GM19193 (cell line): Measurements from ENCODE around the gene GBGT1.
A peak's percentile ranks its signal among the peaks of the same experiment; 100 is the strongest.

Experiments
- POLR2A ChIP-seq: IDR thresholded peaks from 4 replicates; pipeline ENCODE4 v1.6.1; 2011; ENCODE audit not compliant: insufficient read depth, insufficient read length; ENCODE audit errors: extremely low read depth

GBGT1 gene

GRCh38 chr9:133139246-133140173 lies 24.2 kb downstream of the GBGT1 start:
- TF ChIP-seq POLR2A = no peak

GRCh38 chr9:133137451-133138231 lies 26.1 kb downstream of the GBGT1 start:
- TF ChIP-seq POLR2A = no peak

DNA sequence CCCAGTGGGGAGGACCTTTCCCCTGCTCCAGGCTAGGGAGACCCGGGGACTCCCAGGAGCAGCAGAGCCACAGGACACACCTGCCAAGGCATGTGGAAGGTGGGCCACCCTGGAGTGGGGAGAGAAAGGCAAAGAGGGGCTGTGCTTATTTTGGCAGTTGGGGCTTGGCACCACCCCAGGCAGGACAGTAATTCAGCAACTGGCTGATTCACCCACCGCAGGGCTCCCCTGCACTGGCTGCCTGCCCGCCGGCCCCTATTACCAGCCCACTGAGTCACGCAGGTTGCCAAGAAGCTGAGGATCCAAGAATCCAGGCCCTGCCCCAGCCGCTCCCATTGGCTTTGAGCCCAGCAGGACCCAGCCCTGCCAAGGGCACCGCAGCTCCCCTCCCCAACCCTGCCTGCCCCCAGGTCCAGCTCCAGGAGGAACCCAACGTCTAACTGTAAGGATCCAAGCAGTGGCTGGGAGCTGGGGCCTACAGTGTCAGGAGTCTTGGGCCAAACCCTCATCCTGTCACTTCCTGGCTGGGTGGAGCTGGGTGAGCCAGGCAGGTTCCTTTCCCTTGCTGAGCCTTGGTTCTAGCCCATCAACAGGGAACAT lies 28.5 kb downstream of the GBGT1 start:
- no peak for TF ChIP-seq POLR2A

GRCh38 chr9:133134388-133135145 lies 29.1 kb downstream of the GBGT1 start:
- no peak for TF ChIP-seq POLR2A

GRCh38 chr9:133133681-133134387 lies 29.9 kb downstream of the GBGT1 start:
- no peak for TF ChIP-seq POLR2A

- no peak for TF ChIP-seq POLR2A
These were observed 31.5 kb downstream of the GBGT1 start for GRCh38 chr9:133132174-133132573.

- no peak for TF ChIP-seq POLR2A
These were observed 32.2 kb downstream of the GBGT1 start for GRCh38 chr9:133131506-133131905.

- peak; percentile 51 for TF ChIP-seq POLR2A
These were observed 32.9 kb downstream of the GBGT1 start for GRCh38 chr9:133130685-133131244.

DNA sequence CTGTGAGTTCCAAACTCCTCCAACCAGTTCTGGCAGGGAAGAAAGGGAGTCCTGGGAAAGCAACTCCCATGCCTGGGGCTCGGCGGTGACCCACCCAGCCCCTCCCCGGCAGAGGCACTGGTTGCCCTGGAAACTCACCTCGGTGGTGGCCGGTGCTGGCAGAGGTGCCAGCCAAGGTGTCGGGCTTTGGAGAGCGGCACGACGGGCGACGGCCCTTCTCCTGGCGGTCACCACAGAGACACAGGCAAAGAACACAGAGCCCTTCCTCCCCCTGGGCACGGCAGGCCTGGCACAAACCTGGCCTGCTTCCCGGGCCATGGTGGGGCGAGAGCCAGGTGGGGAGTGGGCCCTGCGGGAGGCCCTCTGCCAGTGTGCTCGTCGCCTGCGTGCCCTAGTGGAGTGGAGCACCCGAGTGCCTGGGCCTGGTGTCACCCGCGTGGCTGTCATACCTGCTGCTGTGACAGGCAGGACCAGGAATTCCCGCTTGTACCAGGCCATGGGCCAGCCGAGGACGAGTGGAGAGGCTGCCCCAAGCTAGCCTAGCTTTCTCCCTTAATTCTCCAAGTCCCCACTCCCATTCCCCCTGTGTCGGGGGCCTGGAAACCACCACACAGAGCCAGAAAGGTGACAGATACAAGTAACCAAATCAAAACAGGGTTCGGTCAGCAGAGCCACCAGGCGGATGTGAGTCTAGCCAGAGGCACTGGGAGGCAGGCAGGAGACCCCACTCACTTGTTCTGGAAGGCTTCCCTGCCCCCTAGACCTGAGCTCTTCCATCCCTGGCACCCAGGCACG lies 34.5 kb downstream of the GBGT1 start:
- no peak for TF ChIP-seq POLR2A

DNA sequence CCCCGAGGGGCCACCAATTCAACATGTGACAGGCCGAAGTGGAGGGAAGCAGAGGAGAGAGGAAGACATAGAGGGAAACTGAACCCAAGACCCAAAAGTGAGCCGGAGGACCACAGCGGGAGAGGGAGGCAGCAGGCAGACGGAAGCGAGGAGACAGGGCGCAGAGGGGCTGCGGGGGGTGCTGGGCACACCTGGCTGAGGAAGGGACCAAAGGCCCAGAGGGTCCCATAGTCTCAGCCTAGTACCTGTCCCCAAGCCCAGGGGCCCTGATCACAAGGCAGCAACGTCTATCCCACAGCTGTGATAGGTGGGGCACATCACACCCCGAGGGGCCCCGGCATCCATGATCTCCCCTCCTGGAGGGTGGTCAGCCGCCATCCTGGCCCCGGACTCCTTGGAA lies 35.6 kb downstream of the GBGT1 start:
- TF ChIP-seq POLR2A = no peak

- no peak for TF ChIP-seq POLR2A
These were observed 36.3 kb downstream of the GBGT1 start for GRCh38 chr9:133127340-133127981.

GRCh38 chr9:133126697-133127339 lies 36.9 kb downstream of the GBGT1 start:
- TF ChIP-seq POLR2A = no peak
